BJ (cell line): Measurements from ENCODE around the gene KLF9. TPM values are rescaled to one million over a fixed set of nuclear protein-coding genes. Genes with fewer than 3 reads are reported as not detected.
A peak's percentile ranks its signal among the peaks of the same experiment; 100 is the strongest.

ENCODE experiments used
- CTCF ChIA-PET: fragments of 350-600 bp; formaldehyde crosslinking; extraction: SDS; loops from one replicate; lab custom pipeline; 2021; ENCODE audit warnings: antibody characterized with exemption, inconsistent platforms; lab: Yijun Ruan, JAX
- POLR2A ChIA-PET: fragments of 300-600 bp; sonication (Branson Sonifier 250); formaldehyde crosslinking; extraction: SDS; loops from one replicate; lab custom pipeline; 2021; ENCODE audit warnings: antibody characterized with exemption; lab: Charles Lee
- DNase-seq: peaks from one replicate; pipeline ENCODE4 v3.0.0-alpha.2; 2011; ENCODE audit warnings: low read depth
- H3K27me3 ChIP-seq: 2 replicates; pipeline ENCODE4 v1.6.0; 2011; ENCODE audit warnings: low read length; ENCODE audit not compliant: control insufficient read depth, insufficient read depth
- H3K36me3 ChIP-seq: 2 replicates; pipeline ENCODE4 v1.5.1; 2011; ENCODE audit warnings: low read length; ENCODE audit not compliant: control insufficient read depth, insufficient read depth
- H3K4me3 ChIP-seq: 2 replicates; pipeline ENCODE4 v1.5.1; 2011; ENCODE audit warnings: low read depth, mild to moderate bottlenecking, control low read depth, low read length
- polyA plus RNA-seq: library from polyadenylated mRNA; depleted of rRNA; stranded (reverse); fragments of >200 nt; gene quantifications from 2 replicates; pipeline ENCODE4 v1.2.3, GENCODE V29; 2011
- TF ChIP-seq, protein P1 (sequence below): IDR thresholded peaks from 2 replicates; pipeline ENCODE4 v1.5.1; 2011; ENCODE audit warnings: low read depth, mild to moderate bottlenecking, control low read depth, inconsistent platforms, low read length, moderate library complexity; ENCODE audit not compliant: insufficient read depth

KLF9 gene
- polyA plus RNA-seq, 1 experiment: 29.2 TPM

DNA sequence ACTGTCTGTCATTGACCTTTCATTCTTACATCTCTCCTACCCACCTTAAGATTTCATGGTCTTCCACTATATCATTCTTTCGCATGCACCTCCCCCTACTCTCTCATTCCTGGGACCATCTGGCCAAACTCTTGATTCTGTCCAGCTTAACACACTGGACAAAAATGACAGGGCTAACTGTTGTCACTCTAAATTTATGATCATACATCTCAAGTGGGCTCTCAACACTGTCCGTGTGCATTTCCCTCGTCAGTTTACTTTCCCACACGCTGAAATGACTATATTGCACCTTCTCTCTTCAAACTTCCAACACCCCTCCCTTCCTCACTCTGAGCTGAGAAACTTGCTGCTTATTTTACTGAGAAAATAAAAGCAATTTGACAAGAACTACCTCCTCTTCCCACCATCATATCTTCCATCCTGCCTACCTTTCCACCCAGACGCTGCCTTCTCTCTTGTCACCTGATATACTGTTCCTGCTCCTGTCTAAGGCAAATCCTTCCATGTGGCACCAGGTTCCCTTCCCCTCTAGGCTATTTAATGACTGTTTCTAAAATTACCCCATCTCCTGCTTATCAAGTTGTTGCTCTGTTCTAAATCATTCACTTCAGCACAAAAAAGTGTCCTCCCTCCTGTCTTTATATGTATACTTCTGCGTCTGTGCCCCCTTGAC lies 8.1 kb upstream of the KLF9 start:
- TF ChIP-seq, protein P1, sequence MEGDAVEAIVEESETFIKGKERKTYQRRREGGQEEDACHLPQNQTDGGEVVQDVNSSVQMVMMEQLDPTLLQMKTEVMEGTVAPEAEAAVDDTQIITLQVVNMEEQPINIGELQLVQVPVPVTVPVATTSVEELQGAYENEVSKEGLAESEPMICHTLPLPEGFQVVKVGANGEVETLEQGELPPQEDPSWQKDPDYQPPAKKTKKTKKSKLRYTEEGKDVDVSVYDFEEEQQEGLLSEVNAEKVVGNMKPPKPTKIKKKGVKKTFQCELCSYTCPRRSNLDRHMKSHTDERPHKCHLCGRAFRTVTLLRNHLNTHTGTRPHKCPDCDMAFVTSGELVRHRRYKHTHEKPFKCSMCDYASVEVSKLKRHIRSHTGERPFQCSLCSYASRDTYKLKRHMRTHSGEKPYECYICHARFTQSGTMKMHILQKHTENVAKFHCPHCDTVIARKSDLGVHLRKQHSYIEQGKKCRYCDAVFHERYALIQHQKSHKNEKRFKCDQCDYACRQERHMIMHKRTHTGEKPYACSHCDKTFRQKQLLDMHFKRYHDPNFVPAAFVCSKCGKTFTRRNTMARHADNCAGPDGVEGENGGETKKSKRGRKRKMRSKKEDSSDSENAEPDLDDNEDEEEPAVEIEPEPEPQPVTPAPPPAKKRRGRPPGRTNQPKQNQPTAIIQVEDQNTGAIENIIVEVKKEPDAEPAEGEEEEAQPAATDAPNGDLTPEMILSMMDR: no peak
- ChIA-PET POLR2A (interaction anchor here (0.7 kb wide), 1 partner anchor 179 kb away, joined by 3 read pairs; no protein-coding TSS in a partner anchor), CTCF (interaction anchor here (0.8 kb wide), 1 partner anchor 14 kb away, joined by 3 read pairs; no protein-coding TSS in a partner anchor)
- Histone ChIP-seq H3K27me3 (no peaks in the 10 kb centered on the region), H3K36me3 (no peaks in the 10 kb centered on the region), H3K4me3 (no peak overlapping the region)
- DNase-seq: no peak

DNA sequence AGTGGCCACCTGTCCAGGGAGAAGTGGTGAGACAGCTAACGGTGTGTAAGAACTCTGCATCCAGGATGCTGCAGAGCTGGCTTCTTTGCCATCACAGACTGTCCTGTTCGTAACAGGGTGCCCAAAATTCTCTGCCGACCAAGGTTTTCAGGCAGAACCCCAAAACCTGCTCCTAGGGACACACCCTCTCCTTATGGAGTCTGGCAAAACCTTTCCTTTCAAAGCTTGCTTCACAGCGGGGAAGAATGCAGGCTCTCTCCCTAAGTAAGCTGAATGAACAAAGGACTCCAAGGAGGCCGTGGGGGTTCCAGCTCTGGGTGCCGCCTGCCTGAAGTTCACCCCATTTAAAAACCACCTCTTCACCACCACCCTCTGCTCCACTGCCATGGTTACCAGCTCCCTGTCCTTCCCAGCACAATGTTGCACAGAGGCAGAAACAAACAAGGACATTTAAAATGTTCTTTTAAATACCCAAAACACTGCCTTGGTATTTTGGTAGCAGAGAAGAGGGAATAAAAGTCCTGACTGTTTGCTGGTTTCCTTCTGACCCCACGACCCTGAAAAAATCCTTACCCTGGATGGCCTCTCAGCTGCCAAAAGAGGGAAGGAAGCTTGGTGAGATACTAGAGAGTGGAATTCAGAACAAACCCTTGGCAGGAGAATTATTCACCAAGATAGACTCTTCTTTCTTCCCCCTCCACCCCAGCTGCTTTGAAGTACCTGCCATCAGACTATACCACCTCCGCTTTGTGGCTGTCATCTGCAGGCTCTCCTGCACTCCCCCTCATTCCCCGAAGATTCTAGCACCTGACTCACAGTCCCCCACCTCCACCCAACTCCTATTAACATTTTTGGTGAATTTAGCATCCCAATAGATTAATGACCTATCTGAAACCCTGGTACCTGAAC lies 7.1 kb upstream of the KLF9 start:
- H3K36me3 ChIP-seq: no peaks in the 10 kb centered on the region
- no peaks in the 10 kb centered on the region for H3K27me3 ChIP-seq
- POLR2A ChIA-PET: interaction anchor here (0.5 to 0.8 kb wide), 6 partner anchors 7 to 816 kb away, joined by 3 to 7 read pairs (median 4); no protein-coding TSS in a partner anchor
- TF ChIP-seq, protein P1: no peak
- no peak overlapping the region for H3K4me3 ChIP-seq
- CTCF ChIA-PET: interaction anchor here (0.6 to 4.1 kb wide), 6 partner anchors 58 to 179 kb away, joined by 3 to 31 read pairs (median 3); no protein-coding TSS in a partner anchor
- DNase-seq: no peak

DNA sequence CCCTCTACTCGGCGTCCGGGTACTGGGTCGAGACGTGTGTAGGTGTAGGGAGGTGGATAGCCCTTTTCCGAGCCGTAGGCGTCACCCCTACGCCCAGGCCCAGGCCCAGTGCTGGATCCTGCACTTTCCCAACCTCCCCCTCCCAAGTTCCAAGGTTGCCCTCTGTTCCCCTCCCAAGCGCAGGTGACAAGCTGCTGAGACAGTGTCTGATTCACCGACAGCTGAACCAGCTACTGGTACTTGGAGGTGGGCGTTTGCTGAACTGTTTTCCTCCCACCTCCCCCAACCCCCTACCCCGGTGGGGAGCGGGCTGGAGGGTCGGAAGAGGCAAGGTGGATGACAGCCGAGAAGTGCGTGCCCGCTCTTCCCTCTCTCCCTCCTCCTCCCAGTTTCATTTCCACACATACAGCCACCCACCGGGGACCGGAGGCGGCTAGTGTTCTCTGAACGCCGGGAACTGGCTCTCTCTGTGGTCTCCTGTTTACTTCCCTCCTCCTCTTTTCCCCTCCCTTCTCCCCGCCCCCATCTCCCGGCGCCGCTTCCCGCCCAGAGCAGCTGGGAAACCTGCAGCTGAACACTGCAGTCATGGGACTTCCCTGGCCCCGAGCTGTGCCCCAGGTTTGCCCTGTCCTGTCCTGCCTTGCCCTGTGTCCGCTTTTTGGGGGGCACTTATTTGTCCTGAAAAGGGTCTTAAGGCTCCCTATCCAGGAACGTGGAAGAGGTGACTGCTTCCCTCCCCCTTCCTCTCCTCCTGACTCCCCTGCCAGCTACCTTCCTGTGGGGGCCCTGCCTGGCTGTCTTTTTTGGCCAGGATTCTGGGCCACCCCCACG lies 6.2 kb upstream of the KLF9 start:
- no peaks in the 10 kb centered on the region for H3K36me3 ChIP-seq
- no peaks in the 10 kb centered on the region for H3K27me3 ChIP-seq
- H3K4me3 ChIP-seq: peak overlapping the region; percentile 50
- TF ChIP-seq, protein P1: no peak
- ChIA-PET POLR2A (interaction anchor here (0.5 to 0.8 kb wide), 6 partner anchors 8 to 816 kb away, joined by 3 to 7 read pairs (median 4); no protein-coding TSS in a partner anchor), CTCF (interaction anchor here (0.7 to 4.1 kb wide), 7 partner anchors 10 to 180 kb away, joined by 3 to 31 read pairs (median 3); no protein-coding TSS in a partner anchor)
- DNase-seq: no peak

DNA sequence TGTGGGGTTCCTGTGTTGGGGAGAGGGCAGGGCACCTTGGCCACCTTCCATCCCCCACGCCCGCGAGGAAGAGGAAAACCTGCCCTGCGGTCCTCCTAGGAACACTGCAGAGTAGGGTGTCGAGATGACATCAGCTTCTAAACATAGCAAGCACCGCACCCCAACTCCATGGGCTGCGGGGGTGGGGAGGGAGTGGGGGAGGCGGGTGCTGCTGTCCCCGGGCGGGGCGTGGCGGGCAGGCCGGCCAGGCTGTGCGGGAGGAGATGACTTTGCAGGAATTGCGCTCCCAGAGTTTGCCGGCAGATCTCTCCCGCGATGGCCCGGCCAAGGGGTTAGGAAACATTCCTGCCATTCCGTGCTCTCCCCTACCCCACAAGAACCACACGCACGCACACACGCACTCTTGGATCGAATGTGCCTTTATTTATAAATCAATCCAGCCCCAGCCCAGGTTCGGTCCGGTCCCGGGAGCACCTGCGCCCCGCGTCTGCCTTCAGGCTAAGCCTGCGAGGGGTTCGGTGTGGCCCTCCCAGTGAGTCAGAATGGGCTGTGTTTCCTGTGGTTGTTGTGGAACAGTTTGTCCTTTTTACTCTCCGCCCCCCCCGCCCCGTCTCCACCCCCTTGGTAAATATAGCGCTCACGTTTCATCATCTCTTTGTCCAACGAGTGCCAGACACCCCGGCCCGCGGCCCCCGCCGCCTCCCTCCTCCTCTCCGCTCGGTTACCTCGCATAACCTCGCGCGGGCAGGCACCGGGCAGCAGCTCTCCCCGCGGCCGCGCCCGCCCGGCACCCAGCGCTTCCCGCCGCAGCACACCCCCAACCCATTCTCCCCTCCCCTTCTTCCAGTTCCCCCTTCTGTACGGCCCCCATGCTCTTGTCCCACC lies 5.3 kb upstream of the KLF9 start:
- Histone ChIP-seq H3K36me3 (no peaks in the 10 kb centered on the region), H3K4me3 (peak overlapping the region; percentile 50), H3K27me3 (no peaks in the 10 kb centered on the region)
- ChIA-PET CTCF (interaction anchor here (0.7 to 4.1 kb wide), 8 partner anchors 11 to 181 kb away, joined by 3 to 31 read pairs (median 4); no protein-coding TSS in a partner anchor), POLR2A (interaction anchor here (0.6 to 1.1 kb wide), 7 partner anchors 14 to 399 kb away, joined by 3 to 5 read pairs (median 4); no protein-coding TSS in a partner anchor)
- TF ChIP-seq, protein P1: no peak
- DNase-seq: peak; percentile 80
